HUES48 (cell line): ENCODE data around the gene ASB14.
"Not testable (repeated sequence)": the region's sequence is repeated elsewhere in the genome, so short reads cannot be mapped to it uniquely, and the experiment has no call there.

Experiments used
- H3K27ac ChIP-seq: one replicate; pipeline ENCODE4 v1.7.0; 2013; ENCODE audit warnings: low read depth, low read length, inconsistent platforms
- H3K27me3 ChIP-seq: 2 replicates; pipeline ENCODE4 v1.6.1; 2013; ENCODE audit warnings: mild to moderate bottlenecking, low read length; ENCODE audit not compliant: control insufficient read depth, insufficient read depth
- H3K36me3 ChIP-seq: 2 replicates; pipeline ENCODE4 v1.6.1; 2013; ENCODE audit warnings: low read length; ENCODE audit not compliant: control insufficient read depth, insufficient read depth
- H3K4me1 ChIP-seq: 2 replicates; pipeline ENCODE4 v1.6.1; 2013; ENCODE audit warnings: mild to moderate bottlenecking, low read length; ENCODE audit not compliant: control insufficient read depth, insufficient read depth
- H3K4me3 ChIP-seq: 2 replicates; pipeline ENCODE4 v1.5.1; 2013; ENCODE audit warnings: mild to moderate bottlenecking, low read depth, low read length
- H3K9ac ChIP-seq: 2 replicates; pipeline ENCODE4 v1.6.1; 2013; ENCODE audit warnings: mild to moderate bottlenecking, low read depth, low read length, moderate library complexity
- H3K9me3 ChIP-seq: 2 replicates; pipeline ENCODE4 v1.6.1; 2013; ENCODE audit warnings: low read length; ENCODE audit not compliant: control insufficient read depth, insufficient read depth

The ASB14 gene

DNA sequence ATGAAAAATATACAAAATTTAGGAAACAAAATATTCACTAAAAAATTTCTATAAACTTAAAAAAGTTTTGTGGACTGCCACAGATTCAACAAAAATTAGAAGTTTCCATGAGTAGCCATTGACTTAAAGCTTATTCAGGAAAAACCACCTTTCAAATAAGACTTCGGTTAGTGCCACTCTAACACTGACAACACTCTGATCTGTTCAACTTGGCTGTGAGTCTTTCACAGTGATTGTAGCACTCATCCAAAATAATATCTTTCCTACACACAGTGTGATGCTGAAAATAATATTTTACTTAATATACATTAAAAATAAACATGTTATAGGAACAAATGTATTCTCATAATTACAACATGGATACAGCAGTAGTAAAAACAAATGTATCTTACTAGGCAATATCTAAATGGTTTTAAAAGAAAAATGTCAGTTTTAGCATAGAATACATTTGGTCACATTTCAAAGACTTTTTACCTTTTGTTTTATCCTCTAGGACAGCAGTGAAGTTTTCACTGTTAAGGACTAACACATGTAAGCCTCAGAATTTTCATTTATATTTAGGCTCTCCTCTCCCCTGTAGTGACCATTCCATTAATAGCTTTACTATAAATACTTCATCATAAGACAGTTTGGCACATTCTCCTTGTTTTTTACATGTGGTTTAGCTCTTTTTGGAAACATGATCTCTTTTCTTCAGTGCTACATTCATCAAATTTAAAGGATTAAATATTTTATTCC is at the start of gene ASB14:
Gene ASB14 (minus strand): TSS at position 527 of the 738 bp plus-strand sequence. CDS start 652 bp downstream, outside the sequence.
- Histone ChIP-seq H3K4me3 (no peak within 1 kb of the TSS), H3K27me3 (no peaks in the 10 kb centered on the region), H3K9me3 (no peaks in the 10 kb centered on the region), H3K27ac (no peak within 1 kb of the TSS), H3K36me3 (no peaks in the 10 kb centered on the region), H3K4me1 (no peaks in the 10 kb centered on the region), H3K9ac (no peak within 1 kb of the TSS)

DNA sequence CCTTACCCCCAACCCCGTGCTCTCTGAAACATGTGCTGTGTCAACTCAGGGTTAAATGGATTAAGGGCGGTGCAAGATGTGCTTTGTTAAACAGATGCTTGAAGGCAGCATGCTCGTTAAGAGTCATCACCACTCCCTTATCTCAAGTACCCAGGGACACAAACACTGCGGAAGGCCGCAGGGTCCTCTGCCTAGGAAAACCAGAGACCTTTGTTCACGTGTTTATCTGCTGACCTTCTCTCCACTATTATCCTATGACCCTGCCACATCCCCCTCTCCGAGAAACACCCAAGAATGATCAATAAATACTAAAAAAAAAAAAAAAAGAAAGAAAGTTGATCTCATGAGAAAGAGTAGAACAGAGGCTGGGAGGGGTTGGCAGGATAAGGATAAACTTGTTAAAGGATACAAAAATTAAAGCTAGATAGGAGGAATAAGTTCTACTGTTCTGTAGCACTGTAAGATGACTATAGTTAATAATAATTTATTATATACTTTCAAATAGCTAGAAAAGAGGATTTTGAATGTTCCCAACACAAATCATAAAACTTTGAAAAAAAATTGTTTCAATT is 46.7 kb upstream of the ASB14 start:
- H3K27me3 ChIP-seq, H3K4me3 ChIP-seq, H3K36me3 ChIP-seq, H3K27ac ChIP-seq, H3K9me3 ChIP-seq, H3K9ac ChIP-seq, H3K4me1 ChIP-seq: not testable (repeated sequence)

DNA sequence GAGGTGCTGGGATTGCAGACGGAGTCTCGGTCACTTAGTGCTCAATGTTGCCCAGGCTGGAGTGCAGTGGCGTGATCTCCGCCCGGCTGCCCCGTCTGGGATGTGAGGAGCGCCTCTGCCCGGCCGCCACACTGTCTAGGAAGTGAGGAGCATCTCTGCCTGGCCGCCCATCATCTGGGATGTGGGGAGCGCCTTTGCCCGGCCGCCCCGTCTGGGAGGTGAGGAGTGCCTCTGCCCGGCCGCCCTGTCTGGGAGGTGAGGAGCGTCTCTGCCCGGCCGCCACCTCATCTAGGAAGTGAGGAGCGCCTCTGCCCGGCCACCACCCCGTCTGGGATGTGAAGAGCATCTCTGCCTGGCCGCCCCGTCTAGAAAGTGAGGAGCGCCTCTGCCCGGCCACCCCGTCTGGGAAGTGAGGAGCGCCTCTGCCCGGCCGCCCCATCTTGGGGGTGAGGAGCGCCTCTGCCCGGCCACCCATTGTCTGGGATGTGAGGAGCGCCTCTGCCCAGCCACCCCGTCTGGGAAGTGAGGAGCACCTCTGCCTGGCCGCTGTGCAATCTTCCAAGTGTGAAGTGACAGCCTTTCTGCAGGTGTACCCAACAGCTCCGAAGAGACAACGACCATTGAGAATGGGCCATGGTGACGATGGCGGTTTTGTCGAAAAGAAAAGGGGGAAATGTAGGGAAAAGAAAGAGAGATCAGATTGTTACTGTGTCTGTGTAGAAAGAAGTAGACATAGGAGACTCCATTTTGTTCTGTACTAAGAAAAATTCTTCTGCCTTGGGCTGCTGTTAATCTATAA is 46.0 kb upstream of the ASB14 start:
- not testable (repeated sequence) for H3K9ac ChIP-seq, H3K9me3 ChIP-seq, H3K4me3 ChIP-seq, H3K4me1 ChIP-seq, H3K27me3 ChIP-seq, H3K36me3 ChIP-seq, H3K27ac ChIP-seq

DNA sequence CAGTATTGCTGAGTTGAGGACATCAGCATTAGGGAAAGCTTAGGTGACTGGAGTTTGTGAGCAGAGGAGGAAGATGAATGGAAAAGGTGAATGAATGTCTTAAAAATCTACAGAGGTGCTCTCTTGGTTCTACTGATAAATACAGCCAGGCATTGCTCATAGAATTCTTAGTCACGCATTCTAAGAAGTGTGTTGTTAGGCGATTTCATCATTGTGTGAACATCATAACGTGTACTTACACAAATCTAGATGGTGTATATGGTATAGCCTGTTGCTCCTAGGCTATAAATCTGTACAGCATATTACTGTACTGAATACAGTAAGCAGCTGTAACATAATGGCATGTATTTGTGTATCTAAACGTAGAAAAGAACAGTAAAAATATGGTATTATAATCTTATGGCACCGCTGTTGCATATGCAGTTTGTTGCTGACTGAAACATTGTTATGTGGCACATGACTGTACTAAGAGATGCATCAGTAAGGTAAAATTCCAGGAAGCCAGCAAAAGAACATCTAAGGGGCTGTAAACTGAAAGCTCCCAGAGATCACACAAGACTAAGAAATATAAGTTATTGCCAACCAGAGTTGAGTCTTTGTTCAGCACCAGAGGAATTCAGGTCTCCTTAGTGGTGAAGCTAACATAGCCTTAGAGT is 42.9 kb upstream of the ASB14 start:
- no peak overlapping the region for H3K4me3 ChIP-seq
- no peaks in the 10 kb centered on the region for H3K4me1 ChIP-seq
- H3K36me3 ChIP-seq = no peaks in the 10 kb centered on the region
- H3K9ac ChIP-seq = no peak overlapping the region
- no peaks in the 10 kb centered on the region for H3K27me3 ChIP-seq
- H3K27ac ChIP-seq = no peak overlapping the region
- H3K9me3 ChIP-seq = no peaks in the 10 kb centered on the region; the same call in 1 of the 2 replicates

DNA sequence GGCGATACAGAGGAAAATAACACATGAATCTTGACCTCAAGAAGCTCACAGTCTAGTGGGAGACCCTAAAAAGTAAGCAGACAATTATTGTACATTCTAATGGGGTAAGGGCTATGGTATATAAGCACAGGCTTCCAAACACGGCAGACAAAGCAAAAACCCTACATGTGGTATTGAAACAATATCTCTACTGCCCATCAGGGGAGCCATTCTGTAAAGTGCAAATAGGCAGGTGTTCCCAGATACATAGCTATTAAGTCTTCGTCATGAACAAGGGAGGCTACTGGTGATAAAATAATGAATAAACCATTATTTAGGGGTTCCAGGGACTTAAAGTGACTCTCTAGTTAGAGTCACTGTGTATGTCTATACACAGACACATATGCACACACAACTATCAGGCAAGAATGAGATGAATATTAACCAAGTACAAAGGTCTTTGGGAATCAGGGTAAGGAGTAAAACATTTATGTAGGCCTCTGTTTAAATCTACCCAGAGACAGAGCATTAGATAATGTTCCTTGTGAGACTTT is 38.7 kb upstream of the ASB14 start:
- no peak overlapping the region for H3K27ac ChIP-seq
- H3K4me3 ChIP-seq = no peak overlapping the region
- no peaks in the 10 kb centered on the region for H3K9me3 ChIP-seq
- H3K9ac ChIP-seq = no peak overlapping the region
- H3K36me3 ChIP-seq = no peaks in the 10 kb centered on the region
- H3K4me1 ChIP-seq = no peaks in the 10 kb centered on the region
- H3K27me3 ChIP-seq = no peaks in the 10 kb centered on the region

DNA sequence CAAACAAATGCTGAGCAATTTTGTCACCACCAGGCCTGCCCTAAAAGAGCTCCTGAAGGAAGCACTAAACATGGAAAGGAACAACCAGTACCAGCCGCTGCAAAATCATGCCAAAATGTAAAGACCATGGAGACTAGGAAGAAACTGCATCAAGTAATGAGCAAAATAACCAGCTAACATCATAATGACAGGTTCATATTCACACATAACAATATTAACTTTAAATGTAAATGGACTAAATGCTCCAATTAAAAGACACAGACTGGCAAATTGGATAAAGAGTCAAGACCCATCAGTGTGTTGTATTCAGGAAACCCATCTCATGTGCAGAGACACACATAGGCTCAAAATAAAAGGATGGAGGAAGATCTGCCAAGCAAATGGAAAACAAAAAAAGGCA is 34.0 kb upstream of the ASB14 start:
- H3K9me3 ChIP-seq, H3K4me1 ChIP-seq, H3K27me3 ChIP-seq, H3K27ac ChIP-seq, H3K36me3 ChIP-seq, H3K9ac ChIP-seq, H3K4me3 ChIP-seq: not testable (repeated sequence)

DNA sequence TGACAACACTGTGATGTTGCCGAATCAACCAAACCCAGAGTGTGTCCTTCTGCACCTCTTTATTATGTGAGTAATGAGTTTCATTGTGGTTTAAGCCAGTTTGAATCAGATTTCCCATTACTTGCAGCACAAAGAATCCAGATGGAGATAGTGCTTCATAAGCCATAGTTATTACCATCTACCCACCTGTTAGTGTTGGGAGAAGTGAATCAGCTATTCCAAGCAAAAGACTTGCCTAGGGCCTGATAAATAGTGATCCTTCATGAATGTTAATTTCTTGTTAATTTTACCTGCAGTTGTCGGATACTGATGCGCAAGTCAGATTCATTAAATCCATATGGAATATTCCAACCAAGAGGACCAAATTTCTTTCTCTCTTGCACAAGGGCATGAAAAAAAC is 21.7 kb upstream of the ASB14 start:
- H3K9me3 ChIP-seq = peaks cover 3% of the 10 kb centered on the region; the same call in 1 of the 2 replicates

DNA sequence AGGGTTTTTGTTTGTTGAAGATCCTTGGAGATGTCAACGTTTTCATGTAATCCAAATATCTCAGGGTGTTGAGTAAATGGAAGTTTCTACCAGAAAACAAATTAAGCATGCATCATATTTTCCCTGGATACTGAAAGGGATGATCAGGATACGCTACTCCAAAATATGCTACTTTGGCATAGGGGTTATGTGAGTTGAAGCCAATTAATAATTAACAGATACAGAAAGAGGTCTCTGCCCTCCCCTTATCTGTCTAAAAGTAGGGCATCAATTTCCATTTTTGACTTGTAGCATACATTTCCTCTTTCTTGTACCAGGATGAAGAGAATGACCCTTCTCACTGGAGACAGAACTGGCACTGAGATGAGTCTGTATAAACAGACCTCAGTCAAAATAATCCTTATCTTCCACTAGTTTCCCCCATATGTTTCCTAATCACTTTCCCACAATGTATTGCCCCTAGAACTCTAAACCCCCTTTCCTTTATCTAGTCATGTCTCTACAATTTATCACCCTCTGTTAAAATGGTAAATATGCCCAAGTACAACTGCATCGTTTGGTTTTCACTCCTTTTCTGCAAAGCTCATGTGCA is 17.4 kb upstream of the ASB14 start:
- Histone ChIP-seq H3K9ac (no peak overlapping the region), H3K27me3 (no peaks in the 10 kb centered on the region; the same call in 1 of the 2 replicates), H3K9me3 (no peaks in the 10 kb centered on the region), H3K36me3 (no peaks in the 10 kb centered on the region), H3K4me1 (no peaks in the 10 kb centered on the region), H3K4me3 (no peak overlapping the region), H3K27ac (no peak overlapping the region)

More for the DNA sequence above, 21.7 kb upstream of the ASB14 start:
- no peaks in the 10 kb centered on the region for H3K36me3 ChIP-seq
- no peaks in the 10 kb centered on the region for H3K4me1 ChIP-seq
- H3K27ac ChIP-seq = no peak overlapping the region
- H3K27me3 ChIP-seq = no peaks in the 10 kb centered on the region; the same call in 1 of the 2 replicates
- H3K9ac ChIP-seq = no peak overlapping the region
- no peak overlapping the region for H3K4me3 ChIP-seq

DNA sequence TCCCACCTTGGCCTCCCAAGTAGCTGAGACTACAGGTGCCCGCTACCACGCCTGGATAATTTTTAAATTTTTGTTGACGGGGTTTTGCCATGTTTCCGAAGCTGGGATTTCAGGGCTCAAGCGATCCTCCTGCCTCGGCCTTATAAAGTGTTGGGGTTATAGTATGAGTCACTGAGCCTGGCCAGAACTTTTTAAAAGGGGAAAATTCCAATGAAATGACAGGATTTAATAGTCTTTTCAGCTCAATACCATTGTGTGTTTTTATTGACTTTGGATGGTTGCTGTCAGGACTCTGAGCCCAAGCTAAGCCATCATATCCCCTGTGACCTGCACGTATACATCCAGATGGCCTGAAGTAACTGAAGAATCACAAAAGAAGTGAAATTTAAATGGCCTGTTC is 11.0 kb upstream of the ASB14 start:
- not testable (repeated sequence) for H3K4me3 ChIP-seq, H3K36me3 ChIP-seq, H3K9ac ChIP-seq, H3K27ac ChIP-seq, H3K27me3 ChIP-seq, H3K4me1 ChIP-seq, H3K9me3 ChIP-seq

DNA sequence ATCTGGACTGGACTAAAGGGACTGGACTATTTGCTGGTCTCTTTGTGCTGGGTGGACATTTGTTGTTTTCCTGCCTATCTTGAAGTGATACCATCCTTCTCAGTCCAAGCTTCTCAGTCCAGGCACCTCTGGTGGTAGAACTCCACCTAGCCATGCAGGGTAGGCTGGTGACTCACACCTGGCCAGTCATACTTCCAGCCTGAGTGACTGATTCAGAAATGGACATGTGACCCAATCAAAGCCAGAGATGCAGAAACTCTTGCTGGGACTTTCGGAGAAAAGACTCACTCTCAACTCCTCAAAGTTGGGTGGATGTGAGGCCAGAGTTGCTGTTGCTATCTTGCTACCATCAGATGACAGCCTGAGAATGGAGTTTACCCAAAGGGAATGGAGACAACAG is 5.6 kb upstream of the ASB14 start:
- no peaks in the 10 kb centered on the region for H3K9me3 ChIP-seq
- H3K36me3 ChIP-seq = no peaks in the 10 kb centered on the region
- no peak overlapping the region for H3K4me3 ChIP-seq
- no peak overlapping the region for H3K9ac ChIP-seq
- H3K4me1 ChIP-seq = no peaks in the 10 kb centered on the region
- H3K27ac ChIP-seq = no peak overlapping the region
- no peaks in the 10 kb centered on the region for H3K27me3 ChIP-seq
